ENCODE data around the gene HPCAL1. TPM values are rescaled to one million over a fixed set of nuclear protein-coding genes. Genes with fewer than 3 reads are reported as not detected.

Gene HPCAL1
- total and polyA plus RNA-seq, 3 experiments from 2014 or later, result 44.1 to 96.3 (median 47.6) TPM

DNA sequence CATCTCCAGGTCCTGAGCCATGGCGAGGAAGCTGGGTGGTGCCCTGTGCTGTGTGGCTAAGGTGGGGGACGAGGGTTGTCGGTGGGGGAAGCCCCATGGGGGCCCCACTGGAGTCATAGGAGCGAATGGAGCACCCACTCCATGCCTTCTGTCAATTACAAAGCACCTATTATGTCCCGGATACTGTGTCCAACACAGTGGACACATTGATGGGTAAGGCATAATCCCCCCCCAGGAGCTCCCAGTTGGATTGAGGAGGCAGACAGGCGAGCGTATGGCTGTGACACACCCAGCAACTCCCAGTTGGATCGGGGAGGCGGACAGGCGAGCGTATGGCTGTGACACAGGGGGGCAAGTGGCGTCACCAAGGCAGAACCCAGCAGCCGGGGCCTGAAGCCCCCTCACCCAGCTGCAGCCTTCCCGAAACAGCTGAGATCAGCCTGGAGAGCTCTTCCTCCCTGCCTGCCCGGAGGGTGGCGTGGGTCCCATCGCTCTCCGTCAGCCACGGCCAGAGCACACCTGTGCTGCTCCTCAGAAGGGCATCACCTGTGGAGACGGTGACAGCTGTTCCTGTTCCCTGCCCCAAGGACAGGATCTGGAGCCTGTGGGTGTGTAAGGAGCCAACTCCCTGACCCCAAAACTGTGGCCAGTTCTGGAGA is 69.6 kb downstream of the HPCAL1 start:
- no peak overlapping the region for H3K4me3 Mint-ChIP-seq
- Histone ChIP-seq H3K27ac (ENCODE audit: low read depth, low read length) (no peak overlapping the region), H3K9me3 (ENCODE audit: low read length) (no peaks in the 10 kb centered on the region), H3K36me3 (ENCODE audit: insufficient read depth, low read length) (no peaks in the 10 kb centered on the region), H3K4me1 (ENCODE audit: insufficient read depth, low read length) (peaks cover 40% of the 10 kb centered on the region), H3K27me3 (ENCODE audit: insufficient read depth, low read length, poor library complexity, severe bottlenecking) (no peaks in the 10 kb centered on the region), H3K4me3 (ENCODE audit: low read length) (no peak overlapping the region)
- H3K27ac Mint-ChIP-seq, result peak overlapping the region in 3 of 8 donors; percentile 60 to 91 (median 81)
- ChIA-PET POLR2A (no interaction called here), CTCF (no interaction called here)
- peaks cover 44 to 86% (median 46%) of the 10 kb centered on the region in 3 donors for H3K4me1 Mint-ChIP-seq
- peaks cover 0 to 21% (median 0%) of the 10 kb centered on the region in 3 donors for H3K36me3 Mint-ChIP-seq
- no peak for DNase-seq
- H3K27me3 Mint-ChIP-seq, result no peaks in the 10 kb centered on the region
- H3K9me3 Mint-ChIP-seq, result no peaks in the 10 kb centered on the region

DNA sequence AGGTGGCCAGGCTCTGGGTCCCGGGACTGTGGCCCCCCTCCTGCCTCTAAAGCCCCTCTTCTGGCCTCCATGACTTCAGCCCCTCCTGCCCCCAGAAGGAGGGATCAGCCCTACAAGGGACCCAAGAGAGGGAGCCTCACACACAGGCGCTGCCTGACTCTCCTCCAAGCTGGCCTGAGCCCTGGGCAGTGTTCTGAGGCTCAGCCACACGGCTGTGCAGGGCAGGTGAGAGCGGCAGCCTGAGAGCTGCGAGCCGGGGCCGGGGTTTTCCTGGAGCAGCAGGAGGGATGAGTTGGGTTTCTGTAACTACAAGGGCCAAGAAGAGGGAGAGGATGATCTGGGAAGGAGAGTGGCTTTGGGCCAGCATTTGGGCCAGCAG is 70.1 kb downstream of the HPCAL1 start:
- H3K9me3 Mint-ChIP-seq, result no peaks in the 10 kb centered on the region
- CTCF ChIA-PET, result no interaction called here
- POLR2A ChIA-PET, result no interaction called here
- peaks cover 45% of the 10 kb centered on the region for H3K4me1 ChIP-seq (ENCODE audit: insufficient read depth, low read length)
- H3K36me3 ChIP-seq (ENCODE audit: insufficient read depth, low read length), result no peaks in the 10 kb centered on the region
- no peaks in the 10 kb centered on the region for H3K9me3 ChIP-seq (ENCODE audit: low read length)
- H3K27me3 ChIP-seq (ENCODE audit: insufficient read depth, low read length, poor library complexity, severe bottlenecking), result no peaks in the 10 kb centered on the region
- DNase-seq, result no peak
- H3K4me1 Mint-ChIP-seq, result peaks cover 45 to 86% (median 46%) of the 10 kb centered on the region in 3 donors
- no peak overlapping the region for H3K4me3 ChIP-seq (ENCODE audit: low read length)
- peaks cover 0 to 21% (median 0%) of the 10 kb centered on the region in 3 donors for H3K36me3 Mint-ChIP-seq
- H3K27ac ChIP-seq (ENCODE audit: low read depth, low read length), result no peak overlapping the region
- H3K4me3 Mint-ChIP-seq, result no peak overlapping the region
- no peaks in the 10 kb centered on the region for H3K27me3 Mint-ChIP-seq
- peak overlapping the region in 4 of 8 donors; percentile 27 to 96 (median 68) for H3K27ac Mint-ChIP-seq

DNA sequence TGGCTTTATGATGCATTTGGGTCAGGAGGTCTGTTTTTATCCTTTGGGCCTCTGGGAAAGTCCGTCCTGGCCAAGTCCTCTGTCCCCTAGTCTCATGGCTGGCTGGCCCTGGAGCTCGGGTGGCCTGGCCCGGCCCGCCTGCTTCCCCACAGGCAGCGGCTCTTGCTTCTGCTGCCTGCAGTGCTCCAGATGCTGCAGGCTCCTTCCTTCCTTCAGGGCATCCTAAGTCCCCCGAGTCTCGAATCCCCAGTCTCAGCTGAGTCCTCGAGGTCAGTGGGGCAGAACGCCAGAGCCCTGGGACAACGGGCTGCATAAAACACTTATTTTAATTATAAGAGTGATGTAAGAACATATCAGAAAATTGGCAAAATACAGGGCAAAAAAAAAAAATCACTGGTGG is 71.2 kb downstream of the HPCAL1 start:
- H3K4me3 ChIP-seq (ENCODE audit: low read length), result no peak overlapping the region
- no peak for DNase-seq
- no peaks in the 10 kb centered on the region for H3K9me3 ChIP-seq (ENCODE audit: low read length)
- peaks cover 54% of the 10 kb centered on the region for H3K4me1 ChIP-seq (ENCODE audit: insufficient read depth, low read length)
- CTCF ChIA-PET, result no interaction called here
- Mint-ChIP-seq H3K9me3 (no peaks in the 10 kb centered on the region), H3K27ac (peak overlapping the region in 1 of 8 donors; percentile 47), H3K27me3 (no peaks in the 10 kb centered on the region), H3K36me3 (peaks cover 0 to 21% (median 0%) of the 10 kb centered on the region in 3 donors), H3K4me1 (peaks cover 52 to 88% (median 53%) of the 10 kb centered on the region in 3 donors), H3K4me3 (no peak overlapping the region)
- no peaks in the 10 kb centered on the region for H3K36me3 ChIP-seq (ENCODE audit: insufficient read depth, low read length)
- no peaks in the 10 kb centered on the region for H3K27me3 ChIP-seq (ENCODE audit: insufficient read depth, low read length, poor library complexity, severe bottlenecking)
- POLR2A ChIA-PET, result no interaction called here
- H3K27ac ChIP-seq (ENCODE audit: low read depth, low read length), result no peak overlapping the region

DNA sequence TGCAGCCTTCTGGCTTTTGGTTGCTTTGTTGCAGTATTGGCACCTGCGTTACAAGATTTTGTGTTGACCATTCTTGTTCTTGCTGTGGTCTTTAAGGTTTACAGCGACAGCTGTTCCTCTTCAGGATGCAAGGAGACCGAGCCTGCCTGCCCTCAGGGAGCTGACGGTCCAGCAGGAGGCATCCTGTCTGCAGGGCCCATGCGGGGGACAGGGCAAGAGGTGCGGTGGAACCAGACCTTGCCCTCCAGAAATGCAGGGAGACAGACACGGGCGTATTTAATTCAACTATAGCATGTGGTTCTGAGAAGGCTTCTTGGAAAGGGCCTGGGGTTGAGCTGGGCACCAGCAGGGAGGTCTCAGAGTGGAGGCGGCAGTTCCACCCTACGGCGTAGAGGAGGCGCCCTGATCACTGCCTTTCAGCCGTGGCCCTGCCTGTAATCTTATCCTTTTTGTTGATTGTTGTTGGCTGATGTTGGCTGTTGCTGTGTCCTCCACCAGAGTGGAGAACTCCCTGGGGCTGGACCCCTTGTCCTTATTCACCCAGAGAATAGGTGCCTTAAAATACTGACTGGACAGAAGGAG is 71.7 kb downstream of the HPCAL1 start:
- Histone ChIP-seq H3K27me3 (ENCODE audit: insufficient read depth, low read length, poor library complexity, severe bottlenecking) (no peaks in the 10 kb centered on the region), H3K27ac (ENCODE audit: low read depth, low read length) (no peak overlapping the region), H3K36me3 (ENCODE audit: insufficient read depth, low read length) (no peaks in the 10 kb centered on the region), H3K9me3 (ENCODE audit: low read length) (no peaks in the 10 kb centered on the region), H3K4me1 (ENCODE audit: insufficient read depth, low read length) (peaks cover 54% of the 10 kb centered on the region), H3K4me3 (ENCODE audit: low read length) (no peak overlapping the region)
- H3K36me3 Mint-ChIP-seq, result peaks cover 0 to 19% (median 0%) of the 10 kb centered on the region in 3 donors
- no peaks in the 10 kb centered on the region for H3K9me3 Mint-ChIP-seq
- peak overlapping the region in 6 of 8 donors; percentile 38 to 82 (median 68) for H3K27ac Mint-ChIP-seq
- H3K4me1 Mint-ChIP-seq, result peaks cover 55 to 88% (median 57%) of the 10 kb centered on the region in 3 donors
- ChIA-PET POLR2A (no interaction called here), CTCF (no interaction called here)
- H3K27me3 Mint-ChIP-seq, result no peaks in the 10 kb centered on the region
- no peak for DNase-seq
- H3K4me3 Mint-ChIP-seq, result peak overlapping the region in 1 of 7 donors; percentile 3

DNA sequence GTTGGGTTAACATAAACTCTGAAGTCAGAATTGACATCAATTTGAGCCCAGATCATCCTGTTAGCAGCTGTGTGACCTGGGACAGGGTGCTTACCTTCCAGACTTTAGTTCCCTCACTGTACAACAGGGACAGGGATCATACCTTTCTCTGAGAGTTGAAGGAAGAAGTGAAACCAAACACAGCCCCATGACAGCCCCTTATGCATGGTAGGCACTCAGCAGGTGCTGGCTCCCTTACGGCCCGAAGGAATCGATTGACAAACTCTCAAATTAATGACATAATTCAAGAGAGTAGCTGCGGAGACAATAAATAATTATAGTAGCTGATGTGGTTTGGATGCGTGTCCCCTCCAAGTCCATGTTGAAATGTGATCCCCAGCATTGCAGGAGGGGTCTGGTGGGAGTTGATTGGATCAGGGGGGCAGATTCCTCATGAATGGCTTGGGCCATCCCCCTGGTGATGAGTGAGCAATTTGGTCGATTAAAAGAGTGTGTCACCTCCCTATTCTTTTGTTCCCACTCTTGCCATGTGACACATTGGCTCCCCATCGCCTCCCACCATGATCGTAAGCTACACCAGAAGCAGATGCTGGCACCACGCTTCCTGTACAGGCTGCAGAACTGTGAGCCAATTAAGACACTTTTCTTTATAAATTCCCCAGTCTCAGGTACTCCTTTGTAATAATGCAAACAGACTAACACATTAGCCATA is 73.0 kb downstream of the HPCAL1 start:
- Mint-ChIP-seq H3K27me3 (no peaks in the 10 kb centered on the region), H3K27ac (peak overlapping the region; percentile 38 to 92 (median 69)), H3K9me3 (no peaks in the 10 kb centered on the region), H3K36me3 (peaks cover 0 to 17% (median 0%) of the 10 kb centered on the region in 3 donors), H3K4me3 (peak overlapping the region in 5 of 7 donors; percentile 3 to 72 (median 50)), H3K4me1 (peaks cover 61 to 90% (median 66%) of the 10 kb centered on the region in 3 donors)
- no peak overlapping the region for H3K27ac ChIP-seq (ENCODE audit: low read depth, low read length)
- no peak for DNase-seq
- H3K4me1 ChIP-seq (ENCODE audit: insufficient read depth, low read length), result peaks cover 67% of the 10 kb centered on the region
- H3K4me3 ChIP-seq (ENCODE audit: low read length), result no peak overlapping the region
- ChIA-PET CTCF (no interaction called here), POLR2A (interaction anchor here (0.5 kb wide), 1 partner anchor 72 kb away, joined by 3 read pairs; no protein-coding TSS in a partner anchor)
- no peaks in the 10 kb centered on the region for H3K27me3 ChIP-seq (ENCODE audit: insufficient read depth, low read length, poor library complexity, severe bottlenecking)
- H3K36me3 ChIP-seq (ENCODE audit: insufficient read depth, low read length), result no peaks in the 10 kb centered on the region
- no peaks in the 10 kb centered on the region for H3K9me3 ChIP-seq (ENCODE audit: low read length)

DNA sequence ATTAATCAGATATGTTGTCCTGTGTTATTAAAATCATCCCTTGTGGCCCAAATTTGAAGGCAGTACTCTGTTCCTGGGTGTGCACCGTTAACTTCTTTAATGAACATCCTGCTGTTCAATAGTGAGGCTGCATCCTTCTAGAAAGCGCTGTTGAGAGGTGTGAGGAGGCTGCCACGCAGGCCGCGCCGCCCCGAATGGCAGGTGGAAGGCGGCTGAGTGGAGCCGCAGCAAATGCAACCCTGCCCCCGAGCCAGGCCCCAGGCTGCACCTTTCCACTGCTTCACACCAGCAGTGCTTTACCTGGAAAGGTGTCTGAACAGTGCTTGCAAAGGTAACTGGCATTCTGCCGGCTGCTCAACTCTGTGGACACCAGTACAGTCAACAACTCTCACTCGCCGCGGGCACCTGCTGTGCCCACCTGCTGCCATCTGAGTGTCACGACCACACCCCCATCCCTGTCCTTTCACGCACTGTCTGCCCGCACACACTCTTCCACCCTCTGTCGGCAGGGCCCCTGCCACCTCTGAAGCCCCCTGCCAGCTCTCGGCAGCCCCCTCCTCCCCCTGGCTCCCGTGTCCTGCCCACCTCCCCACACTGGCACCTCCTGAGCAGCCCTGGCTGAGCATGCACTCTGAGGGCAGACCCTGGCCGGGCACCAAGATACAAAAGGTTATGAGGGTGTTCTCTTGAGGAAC is 74.5 kb downstream of the HPCAL1 start:
- Mint-ChIP-seq H3K27ac (peak overlapping the region in 6 of 8 donors; percentile 74 to 93 (median 82)), H3K9me3 (no peaks in the 10 kb centered on the region), H3K4me3 (peak overlapping the region in 5 of 7 donors; percentile 54 to 68 (median 60)), H3K27me3 (no peaks in the 10 kb centered on the region), H3K36me3 (peaks cover 0 to 15% (median 0%) of the 10 kb centered on the region in 3 donors), H3K4me1 (peaks cover 76 to 92% (median 81%) of the 10 kb centered on the region in 3 donors)
- Histone ChIP-seq H3K4me1 (ENCODE audit: insufficient read depth, low read length) (peaks cover 81% of the 10 kb centered on the region), H3K9me3 (ENCODE audit: low read length) (no peaks in the 10 kb centered on the region), H3K4me3 (ENCODE audit: low read length) (no peak overlapping the region), H3K27me3 (ENCODE audit: insufficient read depth, low read length, poor library complexity, severe bottlenecking) (no peaks in the 10 kb centered on the region), H3K36me3 (ENCODE audit: insufficient read depth, low read length) (no peaks in the 10 kb centered on the region), H3K27ac (ENCODE audit: low read depth, low read length) (no peak overlapping the region)
- POLR2A ChIA-PET, result interaction anchor here (0.6 kb wide), 1 partner anchor 73 kb away, joined by 3 read pairs; no protein-coding TSS in a partner anchor
- no peak for DNase-seq
- CTCF ChIA-PET, result interaction anchor here (1.2 kb wide), 1 partner anchor 32 kb away, joined by 11 read pairs; no protein-coding TSS in a partner anchor

DNA sequence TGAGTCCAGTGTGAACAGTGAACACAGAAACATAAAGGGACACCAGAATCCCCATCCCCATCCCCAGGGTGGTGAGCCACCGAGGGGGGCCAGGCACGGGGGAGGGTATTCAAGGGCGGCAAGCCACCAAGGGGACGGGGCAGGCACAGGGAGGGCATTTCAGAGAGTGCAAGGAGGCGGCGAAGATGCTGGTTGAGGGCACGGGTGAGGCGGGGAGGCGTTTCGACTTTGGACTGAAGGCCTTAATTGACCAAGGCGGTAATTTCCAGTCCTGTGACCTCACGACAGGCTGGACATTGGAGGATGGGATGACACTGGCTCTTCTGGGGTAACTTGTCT is 75.0 kb downstream of the HPCAL1 start:
- CTCF ChIA-PET, result interaction anchor here (1.2 kb wide), 1 partner anchor 31 kb away, joined by 11 read pairs; no protein-coding TSS in a partner anchor
- Histone ChIP-seq H3K27ac (ENCODE audit: low read depth, low read length) (no peak overlapping the region), H3K9me3 (ENCODE audit: low read length) (no peaks in the 10 kb centered on the region), H3K36me3 (ENCODE audit: insufficient read depth, low read length) (no peaks in the 10 kb centered on the region), H3K4me3 (ENCODE audit: low read length) (peak overlapping the region; percentile 36), H3K4me1 (ENCODE audit: insufficient read depth, low read length) (peaks cover 85% of the 10 kb centered on the region), H3K27me3 (ENCODE audit: insufficient read depth, low read length, poor library complexity, severe bottlenecking) (no peaks in the 10 kb centered on the region)
- Mint-ChIP-seq H3K27ac (peak overlapping the region; percentile 74 to 93 (median 83)), H3K36me3 (peaks cover 0 to 13% (median 0%) of the 10 kb centered on the region in 3 donors), H3K4me1 (peaks cover 79 to 97% (median 83%) of the 10 kb centered on the region in 3 donors), H3K27me3 (no peaks in the 10 kb centered on the region), H3K4me3 (peak overlapping the region in 6 of 7 donors; percentile 54 to 80 (median 62)), H3K9me3 (no peaks in the 10 kb centered on the region)
- POLR2A ChIA-PET, result interaction anchor here (0.6 to 0.8 kb wide), 2 partner anchors 14 to 74 kb away, joined by 3 to 12 read pairs; no protein-coding TSS in a partner anchor
- no peak for DNase-seq
